HFFc6 (cell line): Measurements from ENCODE around the gene WDR6. TPM values are rescaled to one million over a fixed set of nuclear protein-coding genes. Genes with fewer than 3 reads are reported as not detected.

Source experiments
- DNase-seq: peaks from one replicate; pipeline ENCODE4 v3.0.0-alpha.2; 2018
- H3K27ac Mint-ChIP-seq: 2 replicates; pipeline ENCODE4 v1.8.0; 2020; ENCODE audit warnings: mild to moderate bottlenecking, mixed read lengths
- H3K27me3 Mint-ChIP-seq: 2 replicates; pipeline ENCODE4 v1.8.0; 2021; ENCODE audit warnings: mild to moderate bottlenecking, moderate library complexity, mixed read lengths; ENCODE audit not compliant: insufficient read depth
- H3K36me3 Mint-ChIP-seq: 2 replicates; pipeline ENCODE4 v1.8.0; 2021; ENCODE audit warnings: low read depth, mixed read lengths
- H3K4me1 Mint-ChIP-seq: 2 replicates; pipeline ENCODE4 v1.8.0; 2020; ENCODE audit warnings: low read depth, mixed read lengths
- H3K4me3 Mint-ChIP-seq: 2 replicates; pipeline ENCODE4 v1.8.0; 2020; ENCODE audit warnings: mild to moderate bottlenecking, moderate library complexity, mixed read lengths
- H3K9me3 Mint-ChIP-seq: 2 replicates; pipeline ENCODE4 v1.8.0; 2020; ENCODE audit warnings: mild to moderate bottlenecking, mixed read lengths
- CTCF ChIP-seq: fragments of 200-600 bp; sonication (generic); IDR thresholded peaks from 2 replicates; pipeline ENCODE4 v1.5.0; 2021; ENCODE audit warnings: antibody characterized with exemption, mild to moderate bottlenecking
- microRNA-seq: library from miRNA; unstranded; fragments of <30 nt; microRNA quantifications from one replicate; pipeline ENCODE4, GENCODE V29; 2019
- total RNA-seq, 6 experiments: library from RNA; stranded (reverse); fragmentation: NEBNext Ultra II Directional; extraction: Animal tissue kit (Norgen Biotek cat#: 25700); gene quantifications; 2 replicates in 1 of 6; 3 replicates in 5 of 6; pipeline ENCODE4 v1.2.3, GENCODE V29; 2021

Gene WDR6
- total RNA-seq, 6 experiments from 2014 or later = 107 to 123 (median 115) TPM

GRCh38 chr3:49035281-49035680 is 28.1 kb downstream of the WDR6 start:
- Mint-ChIP-seq H3K27me3 (peaks cover 5% of the 10 kb centered on the region), H3K9me3 (no peaks in the 10 kb centered on the region), H3K27ac (no peak overlapping the region), H3K4me3 (no peak overlapping the region), H3K36me3 (peaks cover 19% of the 10 kb centered on the region), H3K4me1 (peaks cover 15% of the 10 kb centered on the region)
- DNase-seq = no peak
- TF ChIP-seq CTCF = no peak

- Mint-ChIP-seq H3K36me3 (peaks cover 36% of the 10 kb centered on the region), H3K9me3 (no peaks in the 10 kb centered on the region), H3K4me1 (peaks cover 18% of the 10 kb centered on the region), H3K27ac (no peak overlapping the region), H3K27me3 (peaks cover 6% of the 10 kb centered on the region), H3K4me3 (no peak overlapping the region)
- no peak for TF ChIP-seq CTCF
- no peak for DNase-seq
Observed at GRCh38 chr3:49053543-49053942, 46.4 kb downstream of the WDR6 start.

GRCh38 chr3:49054344-49054862 is 47.2 kb downstream of the WDR6 start:
- no peaks in the 10 kb centered on the region for H3K9me3 Mint-ChIP-seq

DNA sequence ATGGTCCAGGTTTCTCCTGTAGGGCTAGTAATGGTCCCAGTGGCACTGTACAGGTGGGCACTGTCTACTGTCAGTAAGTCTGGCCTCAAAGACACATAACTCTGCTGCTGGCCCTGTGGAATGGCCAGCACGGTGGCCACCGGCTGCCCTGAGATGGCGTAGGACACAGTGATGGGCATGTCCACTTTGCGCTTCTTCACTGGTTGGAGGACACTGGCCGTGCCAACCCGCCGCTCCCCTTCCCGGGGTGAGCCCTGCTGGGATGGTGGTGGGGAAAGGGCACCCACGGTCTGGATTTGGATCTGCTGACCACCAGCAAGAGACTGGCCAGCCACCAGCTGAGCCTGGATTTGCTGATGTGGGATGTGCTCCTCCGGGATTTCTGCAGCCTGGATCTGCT is 50.1 kb downstream of the WDR6 start:
- no peak for DNase-seq
- H3K9me3 Mint-ChIP-seq = no peaks in the 10 kb centered on the region

More at GRCh38 chr3:49054344-49054862, 47.2 kb downstream of the WDR6 start:
- Mint-ChIP-seq H3K4me1 (peaks cover 18% of the 10 kb centered on the region), H3K4me3 (no peak overlapping the region), H3K27me3 (peaks cover 4% of the 10 kb centered on the region), H3K36me3 (peaks cover 36% of the 10 kb centered on the region), H3K27ac (no peak overlapping the region)
- DNase-seq = no peak
- TF ChIP-seq CTCF = no peak

GRCh38 chr3:49058011-49058410 is 50.8 kb downstream of the WDR6 start:
- Mint-ChIP-seq H3K4me3 (no peak overlapping the region), H3K4me1 (peaks cover 10% of the 10 kb centered on the region), H3K27me3 (peaks cover 4% of the 10 kb centered on the region), H3K27ac (no peak overlapping the region), H3K36me3 (peaks cover 16% of the 10 kb centered on the region), H3K9me3 (no peaks in the 10 kb centered on the region)
- no peak for DNase-seq
- no peak for TF ChIP-seq CTCF

More for the DNA sequence above, 50.1 kb downstream of the WDR6 start:
- Mint-ChIP-seq H3K27ac (no peak overlapping the region), H3K36me3 (peaks cover 21% of the 10 kb centered on the region), H3K4me1 (peaks cover 10% of the 10 kb centered on the region), H3K4me3 (no peak overlapping the region), H3K27me3 (peaks cover 4% of the 10 kb centered on the region)
- no peak for TF ChIP-seq CTCF

Small RNA genes within 50 kb of the gene (microRNA-seq; reads per million reads assigned to microRNA genes)
- gene MIR191 (6,360 reads per million, percentile 91 among the genes with 10 or more reads in this experiment), gene MIR425 (5,483 reads per million, percentile 90 among the genes with 10 or more reads in this experiment)

Other genes with a start within 250 kb of the WDR6 start
- 10 to 100 TPM; 60.6 to 72.7 (median 68.2) TPM for gene PRKAR2A, start 159.5 kb upstream of the WDR6 start, total RNA-seq
- gene SLC25A20, start 108.5 kb upstream of the WDR6 start, total RNA-seq = 10 to 100 TPM; 20.4 to 25.2 (median 22.0) TPM
- gene ARIH2, start 88.5 kb upstream of the WDR6 start, total RNA-seq = 10 to 100 TPM; 60.0 to 71.6 (median 68.3) TPM
- gene P4HTM, start 17.1 kb upstream of the WDR6 start, total RNA-seq = 10 to 100 TPM; 29.1 to 41.4 (median 31.6) TPM
- gene DALRD3, start 11.2 kb downstream of the WDR6 start, total RNA-seq = 10 to 100 TPM; 25.3 to 33.9 (median 29.5) TPM
- gene NDUFAF3, start 14.7 kb downstream of the WDR6 start, total RNA-seq = 100 to 1,000 TPM; 129 to 164 (median 153) TPM
- gene IMPDH2, start 22.0 kb downstream of the WDR6 start, total RNA-seq = 100 to 1,000 TPM; 195 to 228 (median 202) TPM
- gene QRICH1, start 86.7 kb downstream of the WDR6 start, total RNA-seq = 100 to 1,000 TPM in 2 of 6 experiments, 10 to 100 TPM in 4; 88.7 to 106 (median 94.6) TPM
- gene QARS1, start 97.4 kb downstream of the WDR6 start, total RNA-seq = 100 to 1,000 TPM; 183 to 263 (median 237) TPM
- 10 to 100 TPM; 35.2 to 49.2 (median 42.6) TPM for gene USP19, start 113.4 kb downstream of the WDR6 start, total RNA-seq
- 100 to 1,000 TPM; 432 to 518 (median 449) TPM for gene LAMB2, start 125.7 kb downstream of the WDR6 start, total RNA-seq
- 10 to 100 TPM; 20.0 to 23.7 (median 21.9) TPM for gene CCDC71, start 158.9 kb downstream of the WDR6 start, total RNA-seq
- 10 to 100 TPM; 16.7 to 22.0 (median 19.6) TPM for gene KLHDC8B, start 164.2 kb downstream of the WDR6 start, total RNA-seq